Measurements from ENCODE around the gene FAAP20. TPM values are rescaled to one million over a fixed set of nuclear protein-coding genes. Genes with fewer than 3 reads are reported as not detected.

Gene FAAP20
- total and polyA plus RNA-seq, 2 experiments from 2014 or later: 130 to 188 TPM

DNA sequence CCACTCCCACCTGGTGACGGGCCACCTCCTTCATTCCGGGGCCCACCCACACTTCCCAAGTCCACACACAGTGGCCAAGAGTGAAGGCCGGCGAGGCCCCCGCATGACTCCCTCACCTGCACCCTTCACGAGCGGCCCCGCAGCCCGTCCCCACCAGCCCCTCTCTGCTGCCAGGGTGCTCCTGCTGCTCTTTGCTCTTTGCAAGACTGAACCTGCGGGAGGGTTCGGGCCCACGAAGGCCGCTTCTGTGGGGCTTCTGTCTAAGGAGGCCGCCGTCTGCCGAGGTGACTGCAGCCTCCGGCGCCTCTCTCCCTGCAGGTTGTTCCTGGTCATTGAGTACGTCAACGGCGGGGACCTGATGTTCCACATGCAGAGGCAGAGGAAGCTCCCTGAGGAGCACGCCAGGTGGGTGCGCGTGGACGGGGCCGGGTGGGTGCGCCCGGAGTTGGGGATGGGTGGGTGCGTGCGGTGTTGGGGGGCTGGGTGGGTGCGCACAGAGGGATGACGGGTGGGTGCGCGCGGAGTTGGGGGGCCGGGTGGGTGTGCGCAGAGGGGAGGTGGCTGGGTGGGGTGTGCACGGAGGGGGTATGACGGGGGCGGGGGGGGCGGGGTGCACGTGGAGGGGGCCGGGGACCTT, 25.3 kb downstream of the FAAP20 start:
- TF ChIP-seq, protein P1, sequence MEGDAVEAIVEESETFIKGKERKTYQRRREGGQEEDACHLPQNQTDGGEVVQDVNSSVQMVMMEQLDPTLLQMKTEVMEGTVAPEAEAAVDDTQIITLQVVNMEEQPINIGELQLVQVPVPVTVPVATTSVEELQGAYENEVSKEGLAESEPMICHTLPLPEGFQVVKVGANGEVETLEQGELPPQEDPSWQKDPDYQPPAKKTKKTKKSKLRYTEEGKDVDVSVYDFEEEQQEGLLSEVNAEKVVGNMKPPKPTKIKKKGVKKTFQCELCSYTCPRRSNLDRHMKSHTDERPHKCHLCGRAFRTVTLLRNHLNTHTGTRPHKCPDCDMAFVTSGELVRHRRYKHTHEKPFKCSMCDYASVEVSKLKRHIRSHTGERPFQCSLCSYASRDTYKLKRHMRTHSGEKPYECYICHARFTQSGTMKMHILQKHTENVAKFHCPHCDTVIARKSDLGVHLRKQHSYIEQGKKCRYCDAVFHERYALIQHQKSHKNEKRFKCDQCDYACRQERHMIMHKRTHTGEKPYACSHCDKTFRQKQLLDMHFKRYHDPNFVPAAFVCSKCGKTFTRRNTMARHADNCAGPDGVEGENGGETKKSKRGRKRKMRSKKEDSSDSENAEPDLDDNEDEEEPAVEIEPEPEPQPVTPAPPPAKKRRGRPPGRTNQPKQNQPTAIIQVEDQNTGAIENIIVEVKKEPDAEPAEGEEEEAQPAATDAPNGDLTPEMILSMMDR (IDR thresholded peaks at IDR 0.05; ENCODE audit: low read depth, low read length): no peak
- no peak for DNase-seq (ENCODE audit: low read depth in 1 of 2, low spot score in 1 of 2)
- Histone ChIP-seq H3K36me3 (peaks cover 3% of the 10 kb centered on the region), H3K27me3 (no peaks in the 10 kb centered on the region), H3K4me1 (ENCODE audit: low read depth) (no peaks in the 10 kb centered on the region), H3K9me3 (ENCODE audit: low read depth) (no peaks in the 10 kb centered on the region), H3K27ac (no peak overlapping the region), H3K4me3 (no peak overlapping the region)

DNA sequence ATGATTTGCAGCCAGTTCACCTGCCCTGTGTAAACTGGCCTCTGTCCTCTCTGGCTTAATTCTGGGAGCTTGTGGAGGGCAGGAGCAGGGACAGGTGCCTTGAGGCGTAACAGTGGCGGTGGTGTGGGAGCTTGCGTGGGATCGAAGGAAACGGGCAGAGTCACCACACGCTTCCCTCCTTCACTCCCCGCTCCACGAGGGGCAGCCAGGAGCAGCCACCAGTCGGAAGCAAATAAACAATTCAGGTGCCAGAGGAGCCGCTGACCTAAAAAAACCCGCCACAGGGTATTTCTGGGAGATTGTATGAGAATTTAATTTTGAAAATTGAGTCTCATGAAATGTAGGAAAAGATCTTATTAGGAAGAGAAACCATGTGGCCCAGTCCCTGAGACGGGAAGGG, 26.0 kb downstream of the FAAP20 start:
- H3K4me1 ChIP-seq (ENCODE audit: low read depth): no peaks in the 10 kb centered on the region
- no peak overlapping the region for H3K4me3 ChIP-seq
- TF ChIP-seq, protein P1 (IDR thresholded peaks at IDR 0.05; ENCODE audit: low read depth, low read length): no peak
- no peaks in the 10 kb centered on the region for H3K9me3 ChIP-seq (ENCODE audit: low read depth)
- peaks cover 3% of the 10 kb centered on the region for H3K36me3 ChIP-seq
- no peaks in the 10 kb centered on the region for H3K27me3 ChIP-seq
- DNase-seq (ENCODE audit: low read depth in 1 of 2, low spot score in 1 of 2): no peak
- no peak overlapping the region for H3K27ac ChIP-seq

DNA sequence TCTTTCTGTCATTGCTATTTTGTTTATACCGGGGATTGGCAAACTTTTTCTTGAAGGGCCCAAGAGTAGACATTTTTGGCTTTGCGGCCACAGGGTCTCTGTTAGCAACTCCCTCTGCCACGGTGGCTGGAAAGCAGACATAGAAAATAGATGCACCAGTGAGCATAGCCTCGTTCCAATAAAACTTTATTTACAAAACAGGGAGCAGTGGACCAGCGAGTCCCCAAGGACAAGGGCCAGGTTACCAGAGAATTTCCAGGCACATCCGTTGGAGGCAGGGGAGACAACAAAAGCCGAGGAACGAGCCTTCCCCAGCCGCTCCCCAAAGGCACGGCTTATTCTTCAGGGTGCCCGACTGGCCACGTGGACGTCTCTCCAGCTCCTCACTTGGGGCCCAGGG, 26.5 kb downstream of the FAAP20 start:
- H3K36me3 ChIP-seq: peaks cover 3% of the 10 kb centered on the region
- no peaks in the 10 kb centered on the region for H3K4me1 ChIP-seq (ENCODE audit: low read depth)
- no peak overlapping the region for H3K27ac ChIP-seq
- no peak for DNase-seq (ENCODE audit: low read depth in 1 of 2, low spot score in 1 of 2)
- no peaks in the 10 kb centered on the region for H3K9me3 ChIP-seq (ENCODE audit: low read depth)
- H3K27me3 ChIP-seq: no peaks in the 10 kb centered on the region
- no peak overlapping the region for H3K4me3 ChIP-seq
- TF ChIP-seq, protein P1 (IDR thresholded peaks at IDR 0.05; ENCODE audit: low read depth, low read length): no peak

DNA sequence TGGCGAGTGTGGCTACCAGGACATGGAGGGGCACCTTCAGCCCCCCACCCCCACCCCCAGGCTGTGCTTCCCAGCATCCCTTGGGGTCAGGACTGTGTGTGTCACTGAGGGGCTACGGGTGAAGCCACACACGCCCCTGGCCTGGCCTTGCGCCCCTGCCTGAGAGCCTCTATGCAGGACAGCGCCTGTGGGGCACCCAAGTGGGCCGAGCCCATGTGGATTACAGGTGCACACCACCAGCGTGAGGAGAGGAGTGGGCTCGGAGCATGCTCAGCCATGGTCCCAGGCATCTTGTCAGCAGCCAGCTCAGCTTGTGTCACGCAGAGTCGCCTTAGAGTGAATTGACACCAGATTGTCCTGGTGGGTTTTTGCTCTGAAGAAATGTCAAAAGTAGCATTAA, 27.9 kb downstream of the FAAP20 start:
- DNase-seq (ENCODE audit: low read depth in 1 of 2, low spot score in 1 of 2): no peak
- H3K27me3 ChIP-seq: no peaks in the 10 kb centered on the region
- TF ChIP-seq, protein P1 (IDR thresholded peaks at IDR 0.05; ENCODE audit: low read depth, low read length): no peak

DNA sequence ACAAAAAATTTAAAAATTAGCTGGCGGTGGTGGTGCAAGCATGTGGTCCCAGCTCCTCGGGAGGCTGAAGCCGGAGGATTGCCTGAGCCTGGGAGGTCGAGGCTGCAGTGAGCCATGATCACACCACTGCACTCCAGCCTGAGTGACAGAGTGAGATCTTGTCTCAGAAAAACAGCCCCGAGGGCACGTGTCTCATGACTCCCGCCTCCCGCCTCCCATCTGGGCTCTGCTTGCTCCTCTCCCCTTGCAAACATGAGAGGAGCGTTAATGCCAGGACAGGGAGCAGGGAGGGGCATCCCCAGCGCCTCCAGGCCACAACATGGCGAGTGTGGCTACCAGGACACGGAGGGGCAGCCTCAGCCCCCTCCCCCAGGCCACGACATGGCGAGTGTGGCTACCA, 28.3 kb downstream of the FAAP20 start:
- no peak for DNase-seq (ENCODE audit: low read depth in 1 of 2, low spot score in 1 of 2)
- Histone ChIP-seq H3K27me3 (no peaks in the 10 kb centered on the region), H3K4me1 (ENCODE audit: low read depth) (no peaks in the 10 kb centered on the region)

More for the DNA sequence above, 27.9 kb downstream of the FAAP20 start:
- no peaks in the 10 kb centered on the region for H3K9me3 ChIP-seq (ENCODE audit: low read depth)
- H3K36me3 ChIP-seq: no peaks in the 10 kb centered on the region
- no peak overlapping the region for H3K27ac ChIP-seq
- H3K4me3 ChIP-seq: no peak overlapping the region
- H3K4me1 ChIP-seq (ENCODE audit: low read depth): no peaks in the 10 kb centered on the region

More for the DNA sequence above, 28.3 kb downstream of the FAAP20 start:
- TF ChIP-seq, protein P1 (IDR thresholded peaks at IDR 0.05; ENCODE audit: low read depth, low read length): no peak
- H3K4me3 ChIP-seq: no peak overlapping the region
- no peaks in the 10 kb centered on the region for H3K36me3 ChIP-seq
- no peak overlapping the region for H3K27ac ChIP-seq
- no peaks in the 10 kb centered on the region for H3K9me3 ChIP-seq (ENCODE audit: low read depth)

Measured in cardiac muscle cell (in vitro differentiated cells and primary cell).